HepG2 (cell line): Measurements from ENCODE around the gene NT5DC1. TPM values are rescaled to one million over a fixed set of nuclear protein-coding genes. Genes with fewer than 3 reads are reported as not detected.
A peak's percentile ranks its signal among the peaks of the same experiment; 100 is the strongest.

ENCODE experiments used
- CAMTA2 ChIP-seq: sonication (generic); formaldehyde crosslinking; IDR thresholded peaks from 2 replicates; pipeline ENCODE4 v1.4.0; 2020; ENCODE audit warnings: mild to moderate bottlenecking, missing genetic modification reagents, borderline replicate concordance
- CEBPB ChIP-seq: IDR thresholded peaks from 2 replicates; pipeline ENCODE4 v1.6.1; 2011; ENCODE audit warnings: low read depth, low read length, improper control_type of control experiment, borderline replicate concordance
- EEA1 ChIP-seq: sonication (generic); formaldehyde crosslinking; IDR thresholded peaks from 2 replicates; pipeline ENCODE4 v1.5.1; 2020; ENCODE audit warnings: mild to moderate bottlenecking, missing genetic modification reagents, borderline replicate concordance
- FOXC1 ChIP-seq: sonication (generic); formaldehyde crosslinking; IDR thresholded peaks from 2 replicates; pipeline ENCODE4 v1.8.0; 2022; ENCODE audit warnings: mild to moderate bottlenecking, missing genetic modification reagents, borderline replicate concordance
- MLLT10 ChIP-seq: sonication (generic); formaldehyde crosslinking; IDR thresholded peaks from 2 replicates; pipeline ENCODE4 v1.4.0; 2020; ENCODE audit warnings: missing genetic modification reagents
- NONO ChIP-seq, 2 experiments: fragments of 450-650 bp in 1 of 2; sonication (generic) in 1 of 2; formaldehyde crosslinking in 1 of 2; IDR thresholded peaks in 1 of 2; conservative IDR thresholded peaks in 1 of 2; 2 replicates each; pipeline versions ENCODE4 v1.6.1 to v1.8.0; 2017 to 2022; ENCODE audit warnings: mild to moderate bottlenecking in 1 of 2, missing genetic modification reagents in 1 of 2, moderate library complexity in 1 of 2
- NR2C2 ChIP-seq: sonication (generic); formaldehyde crosslinking; IDR thresholded peaks from 2 replicates; pipeline ENCODE4 v1.4.0; 2020; ENCODE audit warnings: missing genetic modification reagents, mild to moderate bottlenecking, moderate library complexity, borderline replicate concordance
- PHF8 ChIP-seq: sonication (generic); formaldehyde crosslinking; IDR thresholded peaks from 2 replicates; pipeline ENCODE4 v1.5.0; 2020; ENCODE audit warnings: missing genetic modification reagents
- TCF7 ChIP-seq: sonication (generic); IDR thresholded peaks from 2 replicates; pipeline ENCODE4 v1.6.1; 2016; ENCODE audit warnings: antibody characterized with exemption, low read depth
- ZKSCAN1 ChIP-seq: fragments of 150-350 bp; IDR thresholded peaks from 2 replicates; pipeline ENCODE4 v1.6.1; 2014; ENCODE audit warnings: low read length
- ZNF709 ChIP-seq: sonication (generic); formaldehyde crosslinking; IDR thresholded peaks from 2 replicates; pipeline ENCODE4 v1.5.0; 2020; ENCODE audit warnings: mild to moderate bottlenecking, missing genetic modification reagents
- ZNF841 ChIP-seq: sonication (generic); formaldehyde crosslinking; IDR thresholded peaks from 2 replicates; pipeline ENCODE4 v1.8.1; 2023; ENCODE audit warnings: missing genetic modification reagents, borderline replicate concordance
- polyA plus RNA-seq, 8 experiments: library from polyadenylated mRNA; depleted of rRNA in 3 of 8; stranded (reverse) in 7 of 8; unstranded in 1 of 8; fragments of >200 nt; fragmentation: Illumina TruSeq in 4 of 8; extraction: Trizol in 4 of 8; gene quantifications; 2 replicates each; pipeline versions ENCODE4 v1.2.1 to v1.2.3, GENCODE V29; 2011 to 2016; ENCODE audit warnings: low read depth in 4 of 8, missing spikeins in 1 of 8, mixed read lengths in 1 of 8; ENCODE audit not compliant: insufficient read depth in 1 of 8
- total RNA-seq, 5 experiments: library from RNA; depleted of rRNA; stranded (reverse); fragments of >200 nt; fragmentation: Illumina TruSeq; extraction: Trizol; gene quantifications; 2 replicates each; pipeline ENCODE4 v1.2.3, GENCODE V29; 2016; ENCODE audit warnings: low read depth in 1 of 5
- TF ChIP-seq, protein P1 (sequence below): sonication (generic); formaldehyde crosslinking; IDR thresholded peaks from 2 replicates; pipeline ENCODE4 v1.4.0; 2020; ENCODE audit warnings: missing genetic modification reagents, mild to moderate bottlenecking, borderline replicate concordance
- TF ChIP-seq, protein P2 (sequence below): sonication (generic); formaldehyde crosslinking; IDR thresholded peaks from 2 replicates; pipeline ENCODE4 v1.4.0; 2020; ENCODE audit warnings: missing genetic modification reagents
- TF ChIP-seq, protein P3 (sequence below), 2 experiments: sonication (generic) in 1 of 2; formaldehyde crosslinking in 1 of 2; IDR thresholded peaks; 2 replicates each; pipeline versions ENCODE4 v1.6.1 to v1.9.0; 2014 to 2022; ENCODE audit warnings: antibody characterized with exemption in 1 of 2, borderline replicate concordance in 1 of 2, inconsistent platforms in 1 of 2, low read depth in 1 of 2, missing genetic modification reagents in 1 of 2

NT5DC1 gene
- total and polyA plus RNA-seq, 2 of the 13 experiments (the other 11 are each of a cell fraction or from before 2014, with no cell fraction given), result 27.0 to 56.1 TPM

DNA sequence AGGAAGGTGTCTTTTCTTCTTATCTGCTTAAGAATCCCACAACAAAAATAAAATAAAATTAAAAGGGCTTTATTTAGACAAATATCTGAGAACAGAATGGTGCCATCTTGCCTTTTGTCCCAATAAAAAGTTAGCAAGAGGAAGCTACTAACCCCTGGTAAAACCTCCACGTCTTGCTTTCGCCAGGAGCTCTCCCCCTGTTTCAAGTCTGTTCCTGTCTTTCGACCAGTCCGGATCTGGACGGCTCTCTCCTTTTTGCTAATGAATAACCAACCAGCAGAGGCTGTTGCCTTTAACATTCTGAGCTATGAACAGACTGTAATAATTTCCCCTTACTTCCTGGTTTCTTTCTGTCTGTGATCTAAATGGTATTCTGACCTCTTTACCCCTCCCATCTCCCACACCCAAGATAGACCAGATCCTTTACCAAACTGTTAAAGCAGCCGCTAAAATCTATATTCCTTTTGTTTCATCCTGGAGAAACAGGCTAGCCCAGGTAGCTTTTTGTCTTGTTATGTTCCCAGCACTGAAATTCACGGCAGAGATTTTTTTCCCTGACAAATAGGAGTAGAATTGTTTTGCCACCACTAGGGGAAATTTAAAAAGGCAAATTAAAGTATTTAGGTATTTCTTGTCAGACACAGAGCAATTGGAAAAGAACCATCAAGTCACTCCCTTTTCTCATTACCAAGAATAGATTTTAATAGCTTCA, 39.9 kb upstream of the NT5DC1 start, which contains the start of gene FRK (continued):
- no peak for TF ChIP-seq CAMTA2
- no peak for TF ChIP-seq TCF7
- no peak for TF ChIP-seq NONO (IDR thresholded peaks at IDR 0.05)
- no peak for TF ChIP-seq NONO (CRISPR knock-in tag; conservative IDR thresholded peaks at IDR 0.05)
- TF ChIP-seq, protein P1, sequence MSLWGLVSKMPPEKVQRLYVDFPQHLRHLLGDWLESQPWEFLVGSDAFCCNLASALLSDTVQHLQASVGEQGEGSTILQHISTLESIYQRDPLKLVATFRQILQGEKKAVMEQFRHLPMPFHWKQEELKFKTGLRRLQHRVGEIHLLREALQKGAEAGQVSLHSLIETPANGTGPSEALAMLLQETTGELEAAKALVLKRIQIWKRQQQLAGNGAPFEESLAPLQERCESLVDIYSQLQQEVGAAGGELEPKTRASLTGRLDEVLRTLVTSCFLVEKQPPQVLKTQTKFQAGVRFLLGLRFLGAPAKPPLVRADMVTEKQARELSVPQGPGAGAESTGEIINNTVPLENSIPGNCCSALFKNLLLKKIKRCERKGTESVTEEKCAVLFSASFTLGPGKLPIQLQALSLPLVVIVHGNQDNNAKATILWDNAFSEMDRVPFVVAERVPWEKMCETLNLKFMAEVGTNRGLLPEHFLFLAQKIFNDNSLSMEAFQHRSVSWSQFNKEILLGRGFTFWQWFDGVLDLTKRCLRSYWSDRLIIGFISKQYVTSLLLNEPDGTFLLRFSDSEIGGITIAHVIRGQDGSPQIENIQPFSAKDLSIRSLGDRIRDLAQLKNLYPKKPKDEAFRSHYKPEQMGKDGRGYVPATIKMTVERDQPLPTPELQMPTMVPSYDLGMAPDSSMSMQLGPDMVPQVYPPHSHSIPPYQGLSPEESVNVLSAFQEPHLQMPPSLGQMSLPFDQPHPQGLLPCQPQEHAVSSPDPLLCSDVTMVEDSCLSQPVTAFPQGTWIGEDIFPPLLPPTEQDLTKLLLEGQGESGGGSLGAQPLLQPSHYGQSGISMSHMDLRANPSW (CRISPR knock-in tag), result no peak
- TF ChIP-seq MLLT10 (CRISPR knock-in tag), result no peak
- peak; percentile 49; the same call in 1 of the 2 replicates for TF ChIP-seq PHF8 (CRISPR knock-in tag)
- TF ChIP-seq, protein P2, sequence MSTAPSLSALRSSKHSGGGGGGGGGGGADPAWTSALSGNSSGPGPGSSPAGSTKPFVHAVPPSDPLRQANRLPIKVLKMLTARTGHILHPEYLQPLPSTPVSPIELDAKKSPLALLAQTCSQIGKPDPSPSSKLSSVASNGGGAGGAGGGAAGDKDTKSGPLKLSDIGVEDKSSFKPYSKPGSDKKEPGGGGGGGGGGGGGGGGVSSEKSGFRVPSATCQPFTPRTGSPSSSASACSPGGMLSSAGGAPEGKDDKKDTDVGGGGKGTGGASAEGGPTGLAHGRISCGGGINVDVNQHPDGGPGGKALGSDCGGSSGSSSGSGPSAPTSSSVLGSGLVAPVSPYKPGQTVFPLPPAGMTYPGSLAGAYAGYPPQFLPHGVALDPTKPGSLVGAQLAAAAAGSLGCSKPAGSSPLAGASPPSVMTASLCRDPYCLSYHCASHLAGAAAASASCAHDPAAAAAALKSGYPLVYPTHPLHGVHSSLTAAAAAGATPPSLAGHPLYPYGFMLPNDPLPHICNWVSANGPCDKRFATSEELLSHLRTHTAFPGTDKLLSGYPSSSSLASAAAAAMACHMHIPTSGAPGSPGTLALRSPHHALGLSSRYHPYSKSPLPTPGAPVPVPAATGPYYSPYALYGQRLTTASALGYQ (CRISPR knock-in tag), result 0 out of 2 replicates have a peak, but pooled peaks have one; percentile 39
- TF ChIP-seq, protein P3, sequence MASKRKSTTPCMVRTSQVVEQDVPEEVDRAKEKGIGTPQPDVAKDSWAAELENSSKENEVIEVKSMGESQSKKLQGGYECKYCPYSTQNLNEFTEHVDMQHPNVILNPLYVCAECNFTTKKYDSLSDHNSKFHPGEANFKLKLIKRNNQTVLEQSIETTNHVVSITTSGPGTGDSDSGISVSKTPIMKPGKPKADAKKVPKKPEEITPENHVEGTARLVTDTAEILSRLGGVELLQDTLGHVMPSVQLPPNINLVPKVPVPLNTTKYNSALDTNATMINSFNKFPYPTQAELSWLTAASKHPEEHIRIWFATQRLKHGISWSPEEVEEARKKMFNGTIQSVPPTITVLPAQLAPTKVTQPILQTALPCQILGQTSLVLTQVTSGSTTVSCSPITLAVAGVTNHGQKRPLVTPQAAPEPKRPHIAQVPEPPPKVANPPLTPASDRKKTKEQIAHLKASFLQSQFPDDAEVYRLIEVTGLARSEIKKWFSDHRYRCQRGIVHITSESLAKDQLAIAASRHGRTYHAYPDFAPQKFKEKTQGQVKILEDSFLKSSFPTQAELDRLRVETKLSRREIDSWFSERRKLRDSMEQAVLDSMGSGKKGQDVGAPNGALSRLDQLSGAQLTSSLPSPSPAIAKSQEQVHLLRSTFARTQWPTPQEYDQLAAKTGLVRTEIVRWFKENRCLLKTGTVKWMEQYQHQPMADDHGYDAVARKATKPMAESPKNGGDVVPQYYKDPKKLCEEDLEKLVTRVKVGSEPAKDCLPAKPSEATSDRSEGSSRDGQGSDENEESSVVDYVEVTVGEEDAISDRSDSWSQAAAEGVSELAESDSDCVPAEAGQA (IDR thresholded peaks at IDR 0.05; ENCODE audit: low read depth), result no peak
- TF ChIP-seq, protein P3 (CRISPR knock-in tag; IDR thresholded peaks at IDR 0.05; ENCODE audit: borderline replicate concordance), result no peak
- TF ChIP-seq ZNF709 (CRISPR knock-in tag), result no peak
- TF ChIP-seq EEA1 (CRISPR knock-in tag), result no peak
- TF ChIP-seq NR2C2 (CRISPR knock-in tag), result peak; percentile 20; the same call in 1 of the 2 replicates
- no peak for TF ChIP-seq ZNF841 (CRISPR knock-in tag)
- no peak for TF ChIP-seq FOXC1 (CRISPR knock-in tag)
- no peak for TF ChIP-seq ZKSCAN1
- no peak for TF ChIP-seq CEBPB
